GM19099 (cell line): ENCODE data around the gene TRIM38.

Source experiments
- POLR2A ChIP-seq: IDR thresholded peaks from 3 replicates; pipeline ENCODE4 v1.6.1; 2011; ENCODE audit warnings: low read depth; ENCODE audit not compliant: insufficient read length; ENCODE audit errors: extremely low read depth

The TRIM38 gene

GRCh38 chr6:25930532-25931410 is 31.8 kb upstream of the TRIM38 start, which contains the start of gene SLC17A2:
Gene SLC17A2, minus strand, starts transcription at chr6:25930691. Its CDS starts 4,895 bp downstream, at chr6:25925796.
- no peak for TF ChIP-seq POLR2A

- TF ChIP-seq POLR2A = no peak
Observed at GRCh38 chr6:25931411-25931709, 31.2 kb upstream of the TRIM38 start.

GRCh38 chr6:25934156-25934555 is 28.4 kb upstream of the TRIM38 start:
- TF ChIP-seq POLR2A = no peak

GRCh38 chr6:25934735-25935313 is 27.8 kb upstream of the TRIM38 start:
- no peak for TF ChIP-seq POLR2A

GRCh38 chr6:25935953-25936352 is 26.6 kb upstream of the TRIM38 start:
- no peak for TF ChIP-seq POLR2A

- TF ChIP-seq POLR2A = no peak
Observed at GRCh38 chr6:25939593-25939992, 23.0 kb upstream of the TRIM38 start.

- TF ChIP-seq POLR2A = no peak
Observed at GRCh38 chr6:25942561-25943147, 19.9 kb upstream of the TRIM38 start.

GRCh38 chr6:25943887-25944286 is 18.7 kb upstream of the TRIM38 start:
- no peak for TF ChIP-seq POLR2A

- no peak for TF ChIP-seq POLR2A
Observed at GRCh38 chr6:25944688-25945574, 17.7 kb upstream of the TRIM38 start.

GRCh38 chr6:25946631-25947030 is 16.0 kb upstream of the TRIM38 start:
- TF ChIP-seq POLR2A = no peak

GRCh38 chr6:25949695-25950094 is 12.9 kb upstream of the TRIM38 start:
- TF ChIP-seq POLR2A = no peak

GRCh38 chr6:25950297-25950696 is 12.3 kb upstream of the TRIM38 start:
- no peak for TF ChIP-seq POLR2A

- no peak for TF ChIP-seq POLR2A
Observed at GRCh38 chr6:25951296-25952032, 11.1 kb upstream of the TRIM38 start.

GRCh38 chr6:25952535-25952934 is 10.1 kb upstream of the TRIM38 start:
- TF ChIP-seq POLR2A = no peak
